Measurements from ENCODE around the gene SPC24. TPM values are rescaled to one million over a fixed set of nuclear protein-coding genes. Genes with fewer than 3 reads are reported as not detected.

Gene SPC24, protein sequence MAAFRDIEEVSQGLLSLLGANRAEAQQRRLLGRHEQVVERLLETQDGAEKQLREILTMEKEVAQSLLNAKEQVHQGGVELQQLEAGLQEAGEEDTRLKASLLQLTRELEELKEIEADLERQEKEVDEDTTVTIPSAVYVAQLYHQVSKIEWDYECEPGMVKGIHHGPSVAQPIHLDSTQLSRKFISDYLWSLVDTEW
- total RNA-seq (2014; rRNA removed; shearing (Covaris generic)), result 55.4 and 64.4 TPM in 2 replicates

DNA sequence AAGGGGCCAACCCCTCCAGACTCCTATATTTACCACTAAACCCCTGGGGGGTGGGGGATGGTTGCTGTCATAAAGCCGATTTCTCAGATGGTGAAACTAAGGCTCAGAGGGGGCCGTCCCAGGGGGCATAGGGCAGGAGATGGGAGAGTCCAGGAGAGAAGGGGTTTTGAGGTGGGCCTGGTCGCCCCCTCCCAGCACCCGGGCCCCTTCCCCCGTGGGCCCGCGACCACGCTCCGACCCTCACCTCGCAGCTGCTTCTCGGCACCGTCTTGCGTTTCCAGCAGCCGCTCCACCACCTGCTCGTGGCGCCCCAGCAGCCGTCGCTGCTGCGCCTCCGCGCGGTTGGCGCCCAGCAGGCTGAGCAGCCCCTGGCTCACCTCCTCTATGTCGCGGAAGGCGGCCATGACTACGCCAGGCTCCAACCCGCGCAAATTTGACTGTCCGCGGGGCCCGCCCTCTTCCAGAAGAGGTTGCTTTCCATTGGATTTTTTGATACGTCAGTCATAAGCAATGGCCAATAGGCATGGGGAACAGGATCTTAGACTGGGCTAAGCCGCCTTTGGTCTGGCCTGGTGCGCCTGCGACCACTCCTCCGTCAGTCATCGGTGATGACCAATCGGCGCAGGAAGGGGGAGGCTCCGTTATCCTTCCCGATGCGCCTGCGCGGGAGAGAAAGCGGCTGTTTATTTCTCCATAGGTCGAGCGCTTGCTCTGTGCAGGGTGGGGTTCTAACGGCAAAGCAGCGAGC is at the start of gene SPC24:
Gene SPC24 (minus strand): TSS at position 410 of the 748 bp plus-strand sequence. CDS start 6 bp downstream, at position 404.
- DNase-seq (ENCODE audit: low read depth), result peak; percentile 97

DNA sequence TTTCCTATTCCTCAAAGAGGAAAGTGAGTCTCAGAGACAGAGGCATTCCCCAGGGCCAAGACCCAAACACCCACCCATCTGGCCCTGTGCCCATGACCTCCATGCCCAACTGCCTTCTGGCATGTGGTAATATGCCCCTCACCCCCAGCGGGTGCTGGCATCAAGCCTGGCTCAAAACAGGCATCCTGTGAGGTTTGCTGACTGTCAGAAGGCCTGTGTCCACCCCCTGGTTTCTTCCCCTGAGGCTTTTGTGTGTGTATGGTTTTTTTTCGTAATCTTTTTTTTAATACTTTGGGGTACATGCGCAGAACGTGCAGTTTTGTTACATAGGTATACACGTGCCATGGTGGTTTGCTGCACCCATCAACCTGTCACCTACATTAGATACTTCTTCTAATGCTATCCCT is 49.4 kb upstream of the SPC24 start:
- DNase-seq (ENCODE audit: low read depth), result peak; percentile 82

DNA sequence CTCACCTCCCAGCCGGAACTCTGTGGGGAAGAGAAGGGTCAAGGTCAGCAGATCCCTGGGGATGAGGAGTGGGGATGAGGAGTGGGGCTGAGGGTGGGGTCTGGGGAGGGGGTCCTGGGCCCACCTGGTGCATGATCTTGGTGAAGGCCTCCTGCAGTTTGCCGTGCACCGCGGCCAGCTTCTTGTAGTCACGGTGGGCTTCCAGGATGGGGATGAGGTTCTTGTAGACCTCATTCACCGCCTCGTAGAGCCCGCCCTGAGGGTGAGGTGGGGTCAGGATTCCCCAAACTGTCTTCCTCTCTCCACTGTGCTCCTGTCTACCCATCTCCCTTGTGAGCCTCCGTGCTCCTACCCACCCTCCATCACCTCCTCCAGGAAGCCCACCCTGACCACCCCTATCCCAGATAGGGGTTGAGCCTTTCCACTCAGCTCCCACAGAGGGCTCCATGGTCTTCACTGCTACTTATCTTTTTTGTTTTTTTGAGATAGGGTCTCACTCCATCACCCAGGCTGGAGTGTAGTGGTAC is 48.6 kb upstream of the SPC24 start:
- no peak for DNase-seq (ENCODE audit: low read depth)

DNA sequence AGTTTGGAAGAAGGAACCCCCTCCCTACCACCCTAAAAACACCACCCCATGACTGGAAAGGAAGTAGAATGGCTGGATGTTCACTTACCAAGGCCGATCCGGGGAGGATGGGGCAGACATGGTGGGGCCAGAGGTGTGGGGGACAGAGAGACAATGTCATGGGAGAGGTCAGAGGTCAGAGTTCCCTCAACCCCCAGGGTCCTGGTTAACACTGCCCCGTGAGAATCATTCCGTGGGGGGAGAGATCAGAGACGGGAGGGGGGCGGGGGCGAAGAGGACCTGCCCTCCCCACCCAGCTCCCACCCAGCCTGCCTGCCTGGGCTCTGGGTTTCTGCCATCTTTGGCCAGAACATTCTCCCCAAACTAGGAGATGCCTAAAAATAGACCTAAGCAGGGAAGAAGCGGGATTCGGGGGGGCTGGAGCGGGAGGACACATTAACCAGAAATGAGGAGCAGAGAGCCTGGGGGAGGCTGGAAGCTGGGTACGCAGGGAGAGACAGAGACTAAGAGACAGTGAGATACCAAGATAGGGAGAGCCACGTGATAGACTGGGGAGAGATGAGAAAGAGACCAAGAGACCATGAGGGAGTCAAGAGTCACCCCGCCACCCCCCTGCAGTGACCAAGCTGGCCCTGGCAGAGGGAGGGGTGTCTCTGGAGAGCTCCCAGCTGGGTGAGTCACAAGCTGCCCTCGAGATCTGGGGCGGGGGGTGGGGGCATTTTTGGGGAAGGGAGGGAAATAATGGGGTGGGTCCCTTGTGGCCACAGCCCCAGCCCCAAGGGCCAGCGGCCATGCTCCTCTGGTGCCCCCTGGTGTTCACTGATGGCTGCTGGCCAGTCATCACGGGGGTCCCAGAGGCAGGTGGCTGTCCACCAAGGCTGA is 47.9 kb upstream of the SPC24 start:
- DNase-seq (ENCODE audit: low read depth), result peak; percentile 95

DNA sequence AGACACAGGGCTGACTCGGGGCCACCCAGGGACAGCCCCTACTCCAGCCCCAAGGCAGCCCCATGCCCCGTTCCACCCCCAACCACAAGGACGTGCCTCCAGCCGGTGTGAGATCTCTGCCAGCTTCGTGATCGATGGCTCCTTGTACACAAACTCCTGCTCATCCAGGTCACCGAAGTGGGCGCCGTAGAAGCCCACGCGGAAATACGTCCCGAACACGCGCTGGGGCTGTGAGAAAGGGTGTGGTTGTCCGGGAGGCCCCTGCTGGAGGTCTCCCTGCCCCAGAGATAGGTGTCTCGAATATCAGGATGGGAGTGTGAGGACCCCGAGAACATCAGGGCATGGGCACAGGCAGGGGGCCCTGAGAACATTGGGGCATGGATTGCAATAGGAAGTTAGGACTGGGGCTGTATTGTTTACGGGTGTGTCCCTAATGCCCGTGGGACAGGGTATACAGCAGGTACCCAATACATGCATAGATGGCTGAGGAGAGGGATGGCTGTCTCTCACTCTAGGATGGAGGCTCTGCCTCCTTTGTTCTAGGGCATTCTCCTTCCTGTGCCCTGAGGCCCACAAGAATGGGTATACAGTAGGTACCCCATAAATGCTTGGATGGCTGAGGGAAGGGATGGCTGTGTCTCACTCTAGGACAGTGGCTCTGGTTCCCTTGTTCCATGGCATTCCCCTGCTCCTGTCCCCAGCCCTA is 47.1 kb upstream of the SPC24 start:
- DNase-seq (ENCODE audit: low read depth), result no peak

DNA sequence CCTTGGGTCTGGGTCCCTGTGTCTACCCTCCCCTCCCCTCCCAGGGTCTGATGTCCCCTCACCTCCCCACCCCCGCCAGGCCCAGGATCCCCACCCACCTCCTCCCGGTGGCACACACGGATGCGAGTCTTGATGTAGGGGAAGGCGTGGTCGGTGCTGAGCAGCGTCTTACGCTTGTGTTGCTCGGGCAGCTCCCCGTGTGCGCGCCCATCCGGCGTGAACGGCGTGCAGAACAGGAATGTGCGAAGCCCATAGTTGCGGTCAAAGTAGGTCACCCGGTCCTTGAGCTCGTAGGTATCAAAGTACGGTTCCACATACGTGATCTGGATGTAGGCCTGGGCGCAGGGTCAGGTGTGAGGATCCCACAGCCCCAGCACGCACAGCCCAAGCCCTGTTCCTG is 46.2 kb upstream of the SPC24 start:
- DNase-seq (ENCODE audit: low read depth), result no peak

DNA sequence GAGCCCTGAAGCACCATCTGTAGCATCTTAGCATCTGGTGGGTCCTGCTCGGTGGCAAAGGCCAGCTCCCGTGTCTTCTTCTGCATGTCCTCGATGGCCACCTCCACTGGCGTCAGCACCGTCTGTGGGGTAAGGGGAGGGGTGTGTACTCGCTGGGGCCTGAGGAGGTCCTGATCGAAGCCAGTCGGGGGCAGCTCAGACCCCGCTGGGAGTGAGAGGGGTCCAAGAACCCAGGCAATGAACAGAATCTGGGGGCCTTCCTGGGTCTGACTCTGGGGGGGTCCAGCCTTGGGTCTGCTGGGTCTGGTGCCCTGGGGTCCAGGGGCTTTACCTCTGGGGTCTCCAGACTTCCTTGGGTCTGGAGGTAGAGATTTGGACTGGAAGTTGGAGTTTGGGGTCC is 45.3 kb upstream of the SPC24 start:
- no peak for DNase-seq (ENCODE audit: low read depth)

DNA sequence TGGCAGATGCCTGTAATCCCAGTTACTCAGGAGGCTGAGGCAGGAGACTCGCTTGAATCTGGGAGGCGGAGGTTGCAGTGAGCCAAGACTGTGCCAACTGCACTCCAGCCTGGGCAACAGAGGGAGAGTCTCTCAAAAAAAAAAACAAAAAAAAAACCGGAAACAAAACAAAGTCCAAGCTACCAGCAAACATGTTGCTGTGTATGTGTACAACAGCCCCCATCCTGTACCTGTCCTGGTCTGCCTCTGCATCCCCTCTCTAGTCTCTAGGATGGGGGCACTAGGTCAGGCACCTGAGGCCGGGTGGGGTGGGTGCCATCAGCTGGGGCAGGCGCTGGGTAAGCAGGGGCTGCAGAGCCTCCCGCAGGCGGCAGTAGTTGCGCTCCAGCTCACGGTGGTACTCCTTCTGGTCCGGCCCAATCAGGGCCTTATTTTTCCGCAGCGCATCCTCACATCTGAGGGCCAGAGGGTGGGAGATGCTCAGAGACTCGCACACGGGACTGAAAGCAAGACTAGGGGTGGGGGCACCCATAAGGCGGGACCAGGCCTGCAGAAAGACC is 44.5 kb upstream of the SPC24 start:
- DNase-seq (ENCODE audit: low read depth), result no peak

DNA sequence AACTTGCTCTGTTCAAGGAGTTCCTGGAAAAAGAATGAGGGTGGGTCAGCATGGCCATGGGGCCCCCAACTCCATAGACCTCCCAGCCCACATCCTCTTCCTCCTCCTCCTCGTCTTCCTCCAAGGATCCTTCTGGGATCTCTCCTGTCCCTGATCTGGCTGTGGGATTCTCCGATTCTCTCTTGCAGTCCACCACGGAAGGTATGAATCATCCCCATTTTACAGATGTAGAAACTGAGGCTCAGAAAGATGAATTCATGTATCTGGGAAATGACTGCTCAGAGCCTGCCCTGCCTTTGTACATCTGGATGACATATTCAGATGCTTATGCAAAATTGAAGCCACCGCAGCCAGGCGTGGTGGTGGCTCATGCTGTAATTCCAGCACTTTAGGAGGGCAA is 43.9 kb upstream of the SPC24 start:
- DNase-seq (ENCODE audit: low read depth), result no peak

DNA sequence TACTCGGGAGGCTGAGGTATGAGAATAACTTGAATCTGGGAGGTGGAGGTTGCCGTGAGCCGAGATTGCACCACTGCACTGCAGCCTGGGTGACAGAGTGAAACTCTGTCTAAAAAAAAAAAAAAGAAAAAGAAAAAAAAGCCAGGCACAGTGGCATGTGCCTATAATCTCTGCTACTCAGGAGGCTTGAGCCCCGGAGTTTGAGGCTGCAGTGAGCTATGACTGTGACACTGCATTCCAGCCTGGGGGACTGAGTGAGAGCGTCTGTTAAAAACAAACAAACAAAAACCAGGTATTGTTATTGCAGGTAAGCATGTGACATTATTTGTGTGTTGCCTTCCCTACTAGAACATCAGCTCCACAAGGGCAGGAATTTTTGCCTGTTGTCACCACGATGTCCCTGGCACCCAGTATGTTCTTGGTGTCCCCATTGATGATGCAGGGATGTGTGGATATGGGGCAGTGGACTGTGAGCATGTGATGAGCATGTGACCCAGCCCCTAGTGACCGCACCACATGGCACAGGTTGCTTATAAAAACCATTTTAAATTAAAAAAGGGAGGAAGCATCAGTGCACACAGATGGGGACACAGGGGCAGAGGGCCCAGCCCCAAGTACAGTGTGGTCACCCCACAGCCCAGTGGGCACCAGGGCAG is 43.3 kb upstream of the SPC24 start:
- no peak for DNase-seq (ENCODE audit: low read depth)

DNA sequence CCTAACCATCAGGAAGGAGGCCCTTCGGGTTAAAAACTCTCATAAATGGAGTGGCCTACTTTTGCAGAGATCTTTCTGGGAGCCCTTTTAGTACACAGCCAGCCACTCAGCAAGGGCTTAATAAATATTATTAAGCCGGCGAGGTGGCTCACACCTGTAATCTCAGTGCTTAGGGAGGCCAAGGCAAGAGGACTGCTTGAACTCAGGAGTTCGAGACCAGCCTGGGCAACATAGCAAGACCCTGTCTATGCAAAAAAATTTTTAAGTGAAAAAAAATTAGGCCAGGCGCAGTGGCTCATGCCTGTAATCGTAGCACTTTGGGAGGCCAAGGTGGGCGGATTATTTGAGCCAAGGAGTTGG is 42.6 kb upstream of the SPC24 start:
- DNase-seq (ENCODE audit: low read depth), result no peak

DNA sequence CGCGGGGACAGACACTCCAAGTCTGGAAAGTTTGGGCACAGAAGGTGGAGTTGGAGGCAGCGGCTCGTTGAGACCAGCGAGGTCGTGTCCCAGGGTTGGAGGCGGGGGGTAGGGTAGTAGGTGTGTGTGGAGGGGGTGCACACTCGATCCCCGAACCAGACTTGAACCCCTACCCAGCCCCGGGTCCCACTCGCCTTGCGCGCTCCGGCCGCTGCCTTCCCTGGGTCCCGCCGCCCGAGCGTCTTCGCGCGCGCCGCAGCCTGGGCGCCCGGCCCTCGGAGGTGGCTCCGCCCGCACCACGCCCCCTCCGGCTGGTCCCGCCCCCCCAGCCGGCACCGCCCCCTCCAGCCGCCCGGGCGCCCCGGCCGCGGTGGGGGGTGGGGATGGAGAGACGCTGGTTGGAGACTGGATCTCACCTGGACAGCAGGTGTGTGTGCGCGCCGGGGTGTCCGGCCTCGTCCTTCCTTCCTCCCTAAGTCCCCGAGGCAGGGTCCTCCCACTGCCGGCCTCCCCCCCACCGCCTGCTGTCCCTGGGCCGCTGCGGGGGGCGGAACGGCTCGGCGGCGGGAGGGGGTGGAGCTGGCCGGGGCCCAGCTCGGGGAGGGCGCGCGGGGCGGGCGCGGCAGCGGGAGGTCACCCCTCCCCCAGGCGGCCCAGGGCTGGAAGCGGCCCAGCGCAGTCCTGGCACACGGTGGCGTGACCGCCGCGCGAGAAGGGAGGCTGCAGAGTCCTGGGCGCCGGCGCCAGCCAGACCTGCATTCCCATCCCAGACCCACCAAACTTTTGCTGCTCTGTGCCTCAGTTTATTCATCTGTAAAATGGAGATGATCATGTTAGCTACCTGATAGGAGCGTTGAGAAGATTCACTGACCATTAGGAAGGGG is 42.0 kb upstream of the SPC24 start, which contains the start of gene KANK2:
Gene KANK2 (minus strand): TSS at position 255 of the 884 bp plus-strand sequence. CDS start 3,034 bp downstream, outside the sequence.
- peak; percentile 69 for DNase-seq (ENCODE audit: low read depth)

DNA sequence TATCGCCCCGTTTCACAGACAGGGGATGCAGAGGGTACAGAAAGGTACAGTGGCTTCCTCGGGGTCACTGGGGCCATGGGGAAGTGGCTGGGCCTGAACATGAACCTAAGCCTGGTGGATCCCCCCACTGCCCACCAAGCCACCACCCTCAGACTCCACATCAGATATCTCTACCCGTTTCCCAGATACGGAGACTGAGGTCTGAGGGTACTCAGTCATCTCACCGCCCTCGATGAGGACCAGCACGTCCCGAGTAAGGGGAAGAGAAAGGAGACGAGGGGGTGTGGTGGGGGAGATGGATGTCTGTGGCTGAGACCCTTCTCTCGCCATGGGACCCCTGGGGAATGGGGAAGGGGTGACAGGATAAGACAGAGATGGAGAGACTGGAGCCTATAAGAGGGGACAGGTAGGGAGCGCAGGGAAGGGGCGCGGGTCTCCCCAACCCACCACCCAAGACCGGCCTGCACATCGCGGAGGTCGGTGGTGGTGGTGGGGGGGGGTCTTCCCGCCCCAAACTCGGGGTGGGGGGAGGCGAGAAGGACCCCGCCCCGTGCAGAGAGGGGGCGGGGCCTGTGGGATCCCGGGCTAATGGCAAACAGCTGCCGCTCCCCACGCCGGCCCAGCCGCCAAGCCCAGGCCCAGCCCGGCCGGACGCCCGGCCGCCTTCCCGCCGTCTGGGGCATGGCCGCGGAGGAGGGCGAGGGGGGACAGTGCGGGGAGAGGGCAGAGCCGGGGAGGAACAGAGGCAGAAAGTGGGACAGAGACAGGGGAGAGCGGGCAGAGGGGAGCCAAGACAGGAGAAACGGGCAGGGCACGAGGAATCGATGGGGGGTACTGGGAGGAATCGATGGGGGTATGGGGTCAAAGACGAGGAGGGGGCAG is 41.1 kb upstream of the SPC24 start:
- DNase-seq (ENCODE audit: low read depth), result peak; percentile 47

DNA sequence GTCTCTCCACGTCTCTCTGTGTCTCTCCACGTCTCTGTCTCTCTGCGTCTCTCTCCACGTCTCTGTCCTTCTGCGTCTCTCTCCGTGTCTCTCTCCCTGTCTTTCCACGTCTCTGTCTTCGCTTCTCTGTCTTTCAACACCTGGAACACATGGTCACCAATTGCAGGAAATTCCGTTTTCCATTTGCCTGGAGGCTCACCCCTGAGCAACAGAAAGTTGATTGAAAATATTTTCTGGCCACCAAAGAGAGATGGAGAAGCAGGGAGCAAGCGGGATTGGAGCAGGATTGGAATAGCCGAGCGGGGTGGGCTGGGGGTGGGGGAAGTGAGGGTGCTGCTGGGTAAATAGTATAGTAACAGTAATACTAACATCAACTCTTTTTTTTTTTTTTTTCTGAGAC is 40.1 kb upstream of the SPC24 start:
- no peak for DNase-seq (ENCODE audit: low read depth)

DNA sequence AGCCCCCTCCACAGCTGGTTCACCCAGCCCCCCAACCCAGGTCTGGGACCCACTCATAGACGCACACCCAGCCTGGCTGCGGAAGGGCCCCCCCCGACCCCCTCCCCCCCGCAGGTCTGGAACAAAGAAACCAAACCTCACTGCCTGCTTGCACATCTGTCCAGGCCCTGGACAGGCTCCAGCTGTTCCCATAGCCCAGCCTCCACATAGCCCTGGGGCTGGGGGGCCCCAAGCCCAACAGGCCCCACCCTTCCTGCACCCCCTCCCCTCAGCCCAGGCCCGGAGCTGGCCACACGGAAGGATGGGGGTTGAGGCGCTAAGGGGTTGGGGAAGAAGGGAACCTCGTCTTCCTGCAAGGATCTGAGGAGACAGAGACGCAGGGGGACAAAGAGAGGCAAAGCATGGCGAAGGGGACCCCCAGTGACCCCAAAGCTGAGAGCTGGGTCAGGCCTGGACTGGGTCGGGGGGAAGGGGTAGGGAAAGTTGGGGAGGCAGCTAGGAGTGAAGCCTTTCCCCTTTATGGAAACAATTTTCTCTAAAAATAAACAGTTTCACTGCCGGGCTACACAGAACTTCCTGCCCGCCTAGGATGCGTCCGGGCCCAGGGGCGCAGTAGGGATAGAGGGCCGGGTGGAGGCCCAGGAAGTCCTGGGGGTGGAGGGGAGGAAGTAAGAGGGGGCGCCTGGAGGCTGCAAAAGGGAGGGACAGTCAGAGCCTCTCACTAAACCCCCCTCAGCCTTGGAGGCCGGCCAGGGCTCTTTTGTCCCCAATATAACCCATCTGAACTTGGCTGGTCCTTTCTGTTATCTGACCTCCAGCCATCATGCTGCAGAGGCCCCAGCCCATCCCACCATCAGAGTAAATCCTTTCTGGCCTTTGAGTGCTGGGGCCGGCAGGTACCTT is 39.3 kb upstream of the SPC24 start:
- no peak for DNase-seq (ENCODE audit: low read depth)

DNA sequence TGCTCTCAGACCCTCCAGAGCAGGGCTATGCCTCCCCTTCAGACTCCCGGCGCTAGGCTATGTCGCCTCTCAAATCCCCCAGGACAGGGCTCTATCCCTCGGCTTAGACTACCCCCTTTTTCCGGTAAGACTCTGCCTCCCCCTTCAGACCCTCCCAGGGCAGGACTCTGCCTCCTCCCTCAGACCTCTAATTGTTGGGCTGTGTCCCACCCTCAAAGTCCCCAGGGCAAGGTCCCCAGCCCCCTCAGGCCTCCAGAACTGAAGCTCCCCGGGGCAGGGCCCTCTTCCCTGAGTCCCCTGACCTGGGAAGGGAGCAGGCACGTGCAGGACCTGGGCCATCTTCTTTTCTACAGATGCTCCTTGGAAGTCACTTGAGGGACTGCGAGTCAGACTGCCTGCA is 38.6 kb upstream of the SPC24 start:
- no peak for DNase-seq (ENCODE audit: low read depth)
